ENCODE measurements around the gene CARHSP1. TPM values are rescaled to one million over a fixed set of nuclear protein-coding genes. Genes with fewer than 3 reads are reported as not detected.

The CARHSP1 gene
- polyA plus RNA-seq, 1 experiment: 65.5 TPM

DNA sequence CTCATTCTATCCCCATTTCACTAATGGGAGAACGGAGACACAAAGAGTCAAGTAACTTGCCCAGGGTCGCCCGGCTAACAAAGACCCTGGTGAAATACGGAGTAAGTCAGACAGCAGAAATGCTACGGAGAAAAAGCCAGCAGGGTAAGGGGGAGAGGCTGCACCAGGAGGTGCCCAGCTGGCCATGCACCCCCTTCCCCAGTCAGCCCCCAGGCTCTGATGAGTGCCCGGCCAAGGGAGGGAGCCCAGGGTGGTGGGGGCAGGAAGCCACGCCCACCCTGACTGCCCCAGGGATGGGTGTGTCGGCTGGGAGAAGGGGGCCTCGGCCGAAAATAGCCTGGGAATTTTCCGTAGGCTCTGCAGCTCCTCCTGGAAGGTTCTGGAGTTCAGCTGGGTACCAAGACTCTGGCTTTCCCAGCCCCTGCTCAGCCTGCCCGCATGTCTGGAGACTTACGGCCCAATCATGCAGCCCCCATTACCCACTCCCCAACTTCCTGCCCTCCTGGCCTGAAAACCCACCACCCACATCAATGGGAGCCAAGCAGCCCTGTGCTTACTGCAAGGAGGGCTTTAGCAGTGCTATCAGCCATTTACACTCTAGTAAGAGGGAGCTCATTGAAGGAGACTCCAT is 4.2 kb downstream of the CARHSP1 start:
- Histone ChIP-seq H3K9me3 (ENCODE audit: control insufficient read depth, insufficient read depth, low read length) (no peaks in the 10 kb centered on the region; the same call in 1 of the 2 replicates), H3K4me3 (ENCODE audit: low read depth, low read length) (no peak overlapping the region), H3K27ac (ENCODE audit: low read depth, low read length) (no peak overlapping the region), H3K27me3 (ENCODE audit: control insufficient read depth, insufficient read depth, low read length) (no peaks in the 10 kb centered on the region)
- no peak for DNase-seq (ENCODE audit: low read depth, low spot score)
- ChIA-PET CTCF (interaction anchor here (1.6 to 2.4 kb wide), 2 partner anchors 15 to 144 kb away, joined by 4 to 5 read pairs; no protein-coding TSS in a partner anchor), POLR2A (interaction anchor here (1.0 to 1.5 kb wide), 2 partner anchors 9 to 17 kb away, joined by 3 to 5 read pairs; partner anchors contain the start of gene LITAFD)
- TF ChIP-seq, protein P1, sequence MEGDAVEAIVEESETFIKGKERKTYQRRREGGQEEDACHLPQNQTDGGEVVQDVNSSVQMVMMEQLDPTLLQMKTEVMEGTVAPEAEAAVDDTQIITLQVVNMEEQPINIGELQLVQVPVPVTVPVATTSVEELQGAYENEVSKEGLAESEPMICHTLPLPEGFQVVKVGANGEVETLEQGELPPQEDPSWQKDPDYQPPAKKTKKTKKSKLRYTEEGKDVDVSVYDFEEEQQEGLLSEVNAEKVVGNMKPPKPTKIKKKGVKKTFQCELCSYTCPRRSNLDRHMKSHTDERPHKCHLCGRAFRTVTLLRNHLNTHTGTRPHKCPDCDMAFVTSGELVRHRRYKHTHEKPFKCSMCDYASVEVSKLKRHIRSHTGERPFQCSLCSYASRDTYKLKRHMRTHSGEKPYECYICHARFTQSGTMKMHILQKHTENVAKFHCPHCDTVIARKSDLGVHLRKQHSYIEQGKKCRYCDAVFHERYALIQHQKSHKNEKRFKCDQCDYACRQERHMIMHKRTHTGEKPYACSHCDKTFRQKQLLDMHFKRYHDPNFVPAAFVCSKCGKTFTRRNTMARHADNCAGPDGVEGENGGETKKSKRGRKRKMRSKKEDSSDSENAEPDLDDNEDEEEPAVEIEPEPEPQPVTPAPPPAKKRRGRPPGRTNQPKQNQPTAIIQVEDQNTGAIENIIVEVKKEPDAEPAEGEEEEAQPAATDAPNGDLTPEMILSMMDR (IDR thresholded peaks at IDR 0.05; ENCODE audit: low read depth, low read length): no peak

GRCh38 chr16:8863594-8864424 is 5.0 kb downstream of the CARHSP1 start:
- TF ChIP-seq, protein P1 (IDR thresholded peaks at IDR 0.05; ENCODE audit: low read depth, low read length): no peak

GRCh38 chr16:8862309-8863130 is 6.3 kb downstream of the CARHSP1 start:
- Histone ChIP-seq H3K27me3 (ENCODE audit: control insufficient read depth, insufficient read depth, low read length) (no peaks in the 10 kb centered on the region), H3K27ac (ENCODE audit: low read depth, low read length) (peak overlapping the region; percentile 11), H3K9me3 (ENCODE audit: control insufficient read depth, insufficient read depth, low read length) (no peaks in the 10 kb centered on the region; the same call in 1 of the 2 replicates), H3K4me3 (ENCODE audit: low read depth, low read length) (no peak overlapping the region)
- TF ChIP-seq, protein P1 (IDR thresholded peaks at IDR 0.05; ENCODE audit: low read depth, low read length): no peak
- CTCF ChIA-PET: interaction anchor here (1.0 to 2.4 kb wide), 3 partner anchors 10 to 146 kb away, joined by 5 to 6 read pairs (median 6); no protein-coding TSS in a partner anchor
- no peak for DNase-seq (ENCODE audit: low read depth, low spot score)
- POLR2A ChIA-PET: no interaction called here

More at GRCh38 chr16:8863594-8864424, 5.0 kb downstream of the CARHSP1 start:
- DNase-seq (ENCODE audit: low read depth, low spot score): no peak
- H3K27me3 ChIP-seq (ENCODE audit: control insufficient read depth, insufficient read depth, low read length): no peaks in the 10 kb centered on the region
- no peak overlapping the region for H3K27ac ChIP-seq (ENCODE audit: low read depth, low read length)
- POLR2A ChIA-PET: interaction anchor here (1.0 to 1.5 kb wide), 2 partner anchors 10 to 18 kb away, joined by 3 to 5 read pairs; partner anchors contain the start of gene LITAFD
- no peaks in the 10 kb centered on the region; the same call in 1 of the 2 replicates for H3K9me3 ChIP-seq (ENCODE audit: control insufficient read depth, insufficient read depth, low read length)
- no peak overlapping the region for H3K4me3 ChIP-seq (ENCODE audit: low read depth, low read length)
- CTCF ChIA-PET: interaction anchor here (1.0 to 2.4 kb wide), 3 partner anchors 16 to 145 kb away, joined by 4 to 6 read pairs (median 5); no protein-coding TSS in a partner anchor

DNA sequence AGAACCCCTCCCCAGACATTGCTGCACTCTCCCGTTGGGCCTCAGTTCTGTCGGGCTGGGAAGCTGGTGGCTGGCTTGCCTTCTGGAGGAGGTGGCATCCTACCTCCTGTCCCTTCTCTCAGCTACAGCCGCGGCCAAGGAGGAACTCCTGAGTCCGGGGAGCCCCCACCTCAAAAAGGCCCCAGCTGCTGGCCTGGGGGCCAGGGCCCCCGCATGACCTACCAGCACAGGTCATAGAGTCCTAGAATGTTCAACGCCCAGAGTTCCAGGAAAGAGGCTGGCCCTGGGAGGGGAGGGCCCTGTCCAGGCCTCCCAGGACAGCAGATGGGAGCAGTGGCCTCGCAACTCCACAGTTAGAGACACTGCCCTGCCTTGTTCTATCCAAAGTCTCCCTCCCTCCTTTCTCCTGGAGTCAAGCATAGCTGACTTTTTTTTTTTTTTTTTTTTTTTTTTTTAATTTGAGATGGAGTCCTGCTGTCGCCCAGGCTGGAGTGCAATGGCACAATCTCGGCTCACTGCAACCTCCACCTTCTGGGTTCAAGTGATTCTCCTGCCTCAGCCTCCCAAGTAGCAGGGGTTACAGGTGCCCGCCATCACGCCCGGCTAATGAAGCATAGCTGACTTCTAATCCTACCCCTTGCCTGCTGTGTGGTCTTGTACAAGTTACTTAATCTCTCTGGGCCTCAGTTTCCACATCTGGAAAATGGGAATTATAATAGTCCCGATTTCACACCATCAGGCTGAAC is 7.1 kb downstream of the CARHSP1 start:
- ChIA-PET POLR2A (interaction anchor here (0.6 kb wide), 1 partner anchor 43 kb away, joined by 8 read pairs; no protein-coding TSS in a partner anchor), CTCF (interaction anchor here (0.6 to 2.4 kb wide), 3 partner anchors 9 to 147 kb away, joined by 3 to 6 read pairs (median 5); no protein-coding TSS in a partner anchor)
- no peaks in the 10 kb centered on the region; the same call in 1 of the 2 replicates for H3K9me3 ChIP-seq (ENCODE audit: control insufficient read depth, insufficient read depth, low read length)
- H3K27ac ChIP-seq (ENCODE audit: low read depth, low read length): peak overlapping the region; percentile 11
- no peaks in the 10 kb centered on the region for H3K27me3 ChIP-seq (ENCODE audit: control insufficient read depth, insufficient read depth, low read length)
- DNase-seq (ENCODE audit: low read depth, low spot score): no peak
- H3K4me3 ChIP-seq (ENCODE audit: low read depth, low read length): no peak overlapping the region
- TF ChIP-seq, protein P1 (IDR thresholded peaks at IDR 0.05; ENCODE audit: low read depth, low read length): no peak

Data from AG04450 (cell line).